Measurements from ENCODE around the gene SLC25A29. TPM values are rescaled to one million over a fixed set of nuclear protein-coding genes. Genes with fewer than 3 reads are reported as not detected.
"Not testable (repeated sequence)": the region's sequence is repeated elsewhere in the genome, so short reads cannot be mapped to it uniquely, and the experiment has no call there.

Gene SLC25A29
- total and polyA plus RNA-seq, 2 of the 4 experiments (the other 2 are of a cell fraction): 6.5 to 37.7 TPM

DNA sequence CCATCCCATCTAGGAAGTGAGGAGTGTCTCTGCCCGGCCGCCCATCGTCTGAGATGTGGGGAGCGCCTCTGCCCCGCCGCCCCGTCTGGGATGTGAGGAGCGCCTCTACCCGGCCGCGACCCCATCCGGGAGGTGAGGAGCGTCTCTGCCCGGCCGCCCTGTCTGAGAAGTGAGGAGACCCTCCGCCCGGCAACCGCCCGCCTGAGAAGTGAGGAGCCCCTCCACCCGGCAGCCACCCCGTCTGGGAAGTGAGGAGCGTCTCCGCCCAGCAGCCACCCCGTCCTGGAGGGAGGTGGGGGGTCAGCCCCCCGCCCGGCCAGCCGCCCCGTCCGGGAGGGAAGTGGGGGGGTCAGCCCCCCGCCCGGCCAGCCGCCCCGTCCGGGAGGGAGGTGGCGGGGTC is 38.4 kb upstream of the SLC25A29 start:
- Histone ChIP-seq H3K36me3 (ENCODE audit: control insufficient read depth, insufficient read depth, low read length) (peaks cover 66% of the 10 kb centered on the region), H3K9me1 (ENCODE audit: insufficient read depth, low read length) (peaks cover 23% of the 10 kb centered on the region; the same call in 1 of the 2 replicates), H3K79me1 (ENCODE audit: low read depth in 1 of 2, low read length in 2 of 2) (peaks cover 2 to 25% of the 10 kb centered on the region in 2 experiments), H3K4me1 (ENCODE audit: control insufficient read depth, insufficient read depth, low read length) (peaks cover 12% of the 10 kb centered on the region)
- BruUV-seq (replicated peaks); H2AFZ ChIP-seq (replicated peaks; ENCODE audit: low read length, poor library complexity); H3K56ac ChIP-seq (ENCODE audit: extremely low read depth, insufficient read depth, low read length); H3K27me3 ChIP-seq (ENCODE audit: control insufficient read depth, insufficient read depth, low read length); H3K27ac ChIP-seq (ENCODE audit: insufficient read depth, low read length); H2AK9ac ChIP-seq (replicated peaks; ENCODE audit: low read depth, low read length, poor library complexity); dilution Hi-C loops (cut with HindIII; ENCODE audit: low sequenced_read_pairs, unreplicated experiment); H3K9ac ChIP-seq (ENCODE audit: low read depth, low read length); in situ Hi-C loops (cut with MboI; ENCODE audit: low sequenced_read_pairs); H2BK120ac ChIP-seq (ENCODE audit: low read depth, low read length); H2BK15ac ChIP-seq (ENCODE audit: low read depth, low read length); ATAC-seq (ENCODE audit: low read depth); H2BK20ac ChIP-seq (ENCODE audit: low read depth, low read length); DNase-seq; H3K18ac ChIP-seq (ENCODE audit: low read depth, low read length); H3K4me2 ChIP-seq (ENCODE audit: low read depth, low read length); H4K5ac ChIP-seq (ENCODE audit: low read depth, low read length); H3K9me3 ChIP-seq (ENCODE audit: control insufficient read depth, insufficient read depth, low read length); CTCF ChIA-PET; H2BK5ac ChIP-seq (ENCODE audit: low read depth, low read length, poor library complexity, severe bottlenecking); H3K4ac ChIP-seq (ENCODE audit: low read depth, low read length); H2AK5ac ChIP-seq (ENCODE audit: low read depth, low read length); H3K4me3 ChIP-seq (ENCODE audit: insufficient read depth, low read depth, low read length); H4K8ac ChIP-seq (ENCODE audit: low read depth in 2 of 2, low read length in 2 of 2); H3K23ac ChIP-seq (ENCODE audit: low read depth, low read length); H4K20me1 ChIP-seq (ENCODE audit: insufficient read depth, low read length); H4K91ac ChIP-seq (ENCODE audit: insufficient read depth, low read depth, low read length); POLR2A ChIA-PET (ENCODE audit: unreplicated experiment); H3K14ac ChIP-seq (replicated peaks; ENCODE audit: low read depth, low read length): not testable (repeated sequence)
- no CpG with 5 or more reads among the region's 35 CpGs for WGBS, 2 experiments (ENCODE audit: extremely low coverage in 2 of 2, insufficient read length in 1 of 2)
- intact Hi-C loops (cut with micrococcal nuclease): loop anchor here (5.0 kb wide), 1 partner anchor 37 kb away; the partner anchor contains the start of gene SLC25A29

DNA sequence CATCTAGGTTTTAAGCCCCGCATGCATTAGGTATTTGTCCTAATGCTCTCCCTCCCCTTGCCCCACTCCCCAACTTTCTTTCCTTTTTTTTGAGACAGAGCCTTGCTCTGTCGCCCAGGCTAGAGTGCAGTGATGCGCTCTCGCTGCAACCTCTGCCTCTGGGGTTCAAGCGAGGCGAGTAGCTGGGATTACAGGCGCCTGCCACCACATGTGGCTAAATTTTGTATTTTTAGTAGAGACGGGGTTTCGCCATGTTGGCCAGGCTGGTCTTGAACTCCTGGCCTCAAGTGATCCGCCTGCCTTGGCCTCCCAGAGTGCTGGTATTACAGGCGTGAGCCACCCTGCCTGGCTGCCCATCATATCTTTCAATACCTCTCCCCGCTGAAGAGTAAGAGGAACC is 36.6 kb upstream of the SLC25A29 start:
- Histone ChIP-seq H3K27ac (ENCODE audit: insufficient read depth, low read length) (peak overlapping the region; percentile 62), H3K9me1 (ENCODE audit: insufficient read depth, low read length) (peaks cover 24% of the 10 kb centered on the region; the same call in 1 of the 2 replicates), H3K36me3 (ENCODE audit: control insufficient read depth, insufficient read depth, low read length) (peaks cover 58% of the 10 kb centered on the region), H3K4me1 (ENCODE audit: control insufficient read depth, insufficient read depth, low read length) (peaks cover 12% of the 10 kb centered on the region)
- H3K4me3 ChIP-seq (ENCODE audit: insufficient read depth, low read depth, low read length); H4K5ac ChIP-seq (ENCODE audit: low read depth, low read length); H3K9ac ChIP-seq (ENCODE audit: low read depth, low read length); H3K56ac ChIP-seq (ENCODE audit: extremely low read depth, insufficient read depth, low read length); dilution Hi-C loops (cut with HindIII; ENCODE audit: low sequenced_read_pairs, unreplicated experiment); H2BK20ac ChIP-seq (ENCODE audit: low read depth, low read length); in situ Hi-C loops (cut with MboI; ENCODE audit: low sequenced_read_pairs); H3K9me3 ChIP-seq (ENCODE audit: control insufficient read depth, insufficient read depth, low read length); H2AFZ ChIP-seq (replicated peaks; ENCODE audit: low read length, poor library complexity); H4K8ac ChIP-seq (ENCODE audit: low read depth in 2 of 2, low read length in 2 of 2); H3K14ac ChIP-seq (replicated peaks; ENCODE audit: low read depth, low read length); H2AK9ac ChIP-seq (replicated peaks; ENCODE audit: low read depth, low read length, poor library complexity); BruUV-seq (replicated peaks); H2BK5ac ChIP-seq (ENCODE audit: low read depth, low read length, poor library complexity, severe bottlenecking); DNase-seq; H4K91ac ChIP-seq (ENCODE audit: insufficient read depth, low read depth, low read length); H3K18ac ChIP-seq (ENCODE audit: low read depth, low read length); H3K4me2 ChIP-seq (ENCODE audit: low read depth, low read length); H2BK120ac ChIP-seq (ENCODE audit: low read depth, low read length); H2AK5ac ChIP-seq (ENCODE audit: low read depth, low read length); ATAC-seq (ENCODE audit: low read depth); H3K27me3 ChIP-seq (ENCODE audit: control insufficient read depth, insufficient read depth, low read length); H3K79me1 ChIP-seq (ENCODE audit: low read depth in 1 of 2, low read length in 2 of 2); H3K23ac ChIP-seq (ENCODE audit: low read depth, low read length); H3K4ac ChIP-seq (ENCODE audit: low read depth, low read length); H2BK15ac ChIP-seq (ENCODE audit: low read depth, low read length); H4K20me1 ChIP-seq (ENCODE audit: insufficient read depth, low read length): not testable (repeated sequence)
- intact Hi-C loops (cut with micrococcal nuclease): loop anchor here (5.0 kb wide), 1 partner anchor 36 kb away; the partner anchor contains the start of gene SLC25A29
- ChIA-PET POLR2A (ENCODE audit: unreplicated experiment) (interaction anchor here (0.7 kb wide), 1 partner anchor 28 kb away, joined by 4 read pairs; no protein-coding TSS in a partner anchor), CTCF (interaction anchor here (0.6 kb wide), 1 partner anchor 200 kb away, joined by 3 read pairs; no protein-coding TSS in a partner anchor)
- WGBS, 2 experiments (ENCODE audit: extremely low coverage in 2 of 2, insufficient read length in 1 of 2): 100% methylated on average over 1 of the region's 12 CpGs; no CpG with 5 or more reads in 1 of the 2 experiments

Data from IMR-90 (cell line).